Measurements from ENCODE around the gene TRMT44.

GRCh38 chr4:8417071-8417614 is 23.4 kb upstream of the TRMT44 start:
- TF ChIP-seq POLR2A (IDR thresholded peaks at IDR 0.05; ENCODE audit: low read depth, low read length) = no peak
- no peak for TF ChIP-seq FOS (IDR thresholded peaks at IDR 0.05; ENCODE audit: low read depth, low read length)
- TF ChIP-seq SMC3 (IDR thresholded peaks at IDR 0.05; ENCODE audit: low read depth, low read length) = no peak
- no peak for TF ChIP-seq CTCF (conservative IDR thresholded peaks at IDR 0.05; ENCODE audit: low read depth, low read length)
- TF ChIP-seq USF2 (IDR thresholded peaks at IDR 0.05; ENCODE audit: low read depth, low read length) = no peak
- TF ChIP-seq BHLHE40 (IDR thresholded peaks at IDR 0.05; ENCODE audit: low read depth, low read length) = no peak
- no peak for TF ChIP-seq CEBPB (IDR thresholded peaks at IDR 0.05; ENCODE audit: low read depth, low read length)
